ENCODE results near the gene PRKAG3.

PRKAG3 gene

DNA sequence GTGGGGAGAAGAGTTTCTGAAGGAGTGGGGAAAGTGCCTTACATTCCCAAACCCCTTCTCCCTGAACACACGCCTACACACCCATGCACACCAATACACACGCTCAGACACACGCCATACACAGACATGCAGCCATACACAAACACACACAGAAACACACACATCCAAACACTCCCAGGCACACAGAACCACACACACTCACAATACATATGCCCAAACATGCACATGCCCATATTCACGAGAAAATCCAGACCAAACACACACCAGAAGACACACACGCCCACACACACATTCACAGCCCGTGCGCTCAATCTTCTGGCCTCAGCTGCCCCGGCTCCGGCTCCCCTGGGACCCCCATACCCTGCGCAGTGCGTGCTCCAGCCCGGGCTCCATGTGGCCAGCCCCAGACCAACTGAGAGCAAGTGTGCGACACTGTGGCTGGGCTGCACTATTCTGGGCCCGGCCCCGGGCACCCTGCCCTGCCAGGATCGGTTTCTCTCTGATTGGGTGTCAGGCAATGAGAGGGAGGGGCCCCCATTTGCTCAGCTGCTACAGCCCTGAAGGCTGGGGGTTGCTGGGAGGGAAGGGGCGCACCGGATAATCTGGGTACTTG lies at the start of gene PRKAG3:
Gene PRKAG3, minus strand, starts transcription at position 426 of the 613 bp plus-strand sequence.
- no peak for DNase-seq

DNA sequence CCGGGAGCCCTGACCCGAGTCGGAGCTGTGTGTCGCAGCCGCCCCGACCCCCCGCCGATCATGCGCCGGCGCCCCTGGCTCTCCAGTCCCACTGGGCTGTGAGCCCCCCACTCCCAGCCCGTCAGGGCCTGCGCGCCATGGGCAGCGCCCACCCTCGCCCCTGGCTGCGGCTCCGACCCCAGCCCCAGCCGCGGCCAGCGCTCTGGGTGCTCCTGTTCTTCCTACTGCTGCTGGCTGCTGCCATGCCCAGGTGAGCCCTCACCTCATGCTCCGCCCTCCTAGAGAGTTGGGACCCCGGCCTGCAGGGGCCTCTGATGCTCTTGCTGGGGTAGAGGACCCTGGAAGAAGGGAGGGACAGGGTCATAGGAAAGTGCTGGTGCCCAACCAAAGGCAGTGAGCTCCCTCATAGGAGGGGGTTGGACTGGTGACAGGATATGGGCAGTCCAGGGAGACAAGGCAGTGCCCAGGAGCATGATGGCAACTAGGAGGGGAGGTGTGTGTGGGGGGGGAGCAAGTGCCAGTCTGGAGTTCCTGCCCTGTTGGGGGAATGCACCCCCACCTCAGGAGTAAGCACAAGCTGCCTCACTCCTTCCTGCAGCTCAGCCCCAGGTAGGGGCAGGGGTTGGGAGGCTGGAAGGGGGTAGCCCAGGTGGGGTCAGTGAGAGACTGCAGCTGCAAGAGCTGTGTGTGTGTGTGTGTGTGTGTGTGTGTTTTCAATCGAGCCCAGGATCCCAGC lies 49.4 kb upstream of the PRKAG3 start:
- DNase-seq = no peak

DNA sequence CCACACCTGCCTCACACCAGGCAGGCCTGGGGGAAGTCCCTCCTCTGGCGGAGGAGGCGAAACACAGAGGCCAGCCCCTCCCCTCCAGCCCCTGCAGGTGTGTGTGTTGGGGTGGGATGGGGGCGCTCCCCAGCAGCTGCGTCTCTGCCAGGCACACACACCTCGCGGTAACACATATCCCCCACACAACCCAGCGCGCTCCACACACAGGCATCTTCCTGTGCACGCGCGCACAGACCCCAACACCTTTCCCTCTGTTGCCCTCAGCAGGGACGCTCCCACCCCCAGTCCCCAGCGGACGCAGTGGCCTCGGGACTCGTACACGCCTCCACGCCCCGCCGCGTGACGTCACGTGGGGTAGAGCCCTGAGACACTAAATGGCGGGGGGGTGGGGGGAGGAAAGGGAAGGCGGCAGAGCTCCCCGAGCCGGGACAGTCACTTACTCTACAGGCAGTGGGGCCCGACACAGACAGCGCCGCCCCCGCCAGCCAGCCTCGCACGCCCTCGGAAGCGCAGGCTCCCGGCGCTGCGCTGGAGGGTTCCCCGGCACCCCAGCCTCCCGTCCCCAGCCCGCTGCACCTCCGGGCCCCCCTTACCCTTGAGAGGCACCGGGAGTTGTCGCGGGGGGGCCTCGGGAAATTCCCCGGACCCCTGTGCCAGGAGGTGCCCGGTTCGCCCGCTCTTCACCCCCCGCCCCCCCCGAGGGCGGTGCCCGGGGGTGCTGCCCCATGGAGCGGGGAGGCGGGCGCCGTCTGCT lies 48.7 kb upstream of the PRKAG3 start, which contains the start of gene WNT10A:
Gene WNT10A, plus strand, starts transcription at position 751 of the 757 bp plus-strand sequence. CDS start 144 bp downstream, outside the sequence.
- no peak for DNase-seq

DNA sequence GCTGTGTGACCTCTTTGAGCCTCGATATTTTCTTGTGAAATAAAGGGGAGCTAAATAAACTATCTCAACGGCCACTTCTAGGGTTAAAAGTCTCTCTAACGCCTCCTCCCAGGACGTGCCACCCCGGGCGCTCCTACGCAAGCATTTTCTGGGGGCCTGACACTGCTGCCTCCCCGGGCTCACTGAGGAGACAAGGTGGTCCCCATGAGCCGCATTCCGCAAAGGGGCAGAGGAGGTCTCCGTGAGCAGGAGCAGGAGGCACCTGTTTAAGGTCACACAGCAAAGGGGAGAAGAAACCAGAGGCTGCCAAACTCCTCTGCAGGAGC lies 48.1 kb upstream of the PRKAG3 start:
- DNase-seq = no peak

DNA sequence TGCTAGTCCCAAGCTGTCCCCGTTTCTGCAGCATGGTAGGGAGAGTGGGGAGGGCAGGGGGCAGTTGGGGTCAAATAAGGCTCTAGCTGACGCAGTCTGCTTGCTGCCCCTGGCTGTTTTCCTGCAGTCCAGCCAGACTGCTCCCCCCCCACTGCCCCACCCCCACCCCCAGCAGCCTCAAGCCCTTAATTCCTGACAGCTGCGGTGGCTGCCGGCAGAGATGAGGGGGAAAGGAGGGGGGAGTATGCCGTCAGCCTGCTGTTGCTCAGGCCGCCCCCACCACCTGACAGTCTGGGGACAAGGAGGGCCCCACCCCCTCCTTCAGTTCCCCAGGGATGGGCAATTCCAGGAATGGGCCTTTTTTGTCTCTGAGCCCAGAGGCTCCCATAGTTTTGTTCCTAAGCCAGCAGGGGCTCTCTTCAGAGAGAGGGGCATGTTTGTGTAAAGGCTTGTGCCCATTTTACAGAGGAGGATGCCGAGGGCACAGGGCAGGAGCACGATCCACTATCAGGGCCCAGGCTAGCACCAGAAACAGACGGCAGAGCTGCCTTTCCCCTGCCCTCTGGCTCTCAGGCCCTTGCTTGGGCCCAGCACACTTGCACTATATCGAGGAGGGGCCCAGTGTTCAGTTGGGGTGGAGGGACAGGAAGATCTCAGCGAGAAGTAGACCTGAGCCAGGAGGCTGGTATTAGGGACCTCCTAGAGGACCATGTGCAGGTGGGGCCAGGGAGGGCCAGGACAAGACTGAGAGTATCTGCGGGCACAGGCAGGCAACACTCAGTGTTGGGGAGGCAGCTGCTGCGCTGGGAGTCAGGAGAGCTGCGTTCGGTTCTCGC lies 47.5 kb upstream of the PRKAG3 start:
- no peak for DNase-seq

DNA sequence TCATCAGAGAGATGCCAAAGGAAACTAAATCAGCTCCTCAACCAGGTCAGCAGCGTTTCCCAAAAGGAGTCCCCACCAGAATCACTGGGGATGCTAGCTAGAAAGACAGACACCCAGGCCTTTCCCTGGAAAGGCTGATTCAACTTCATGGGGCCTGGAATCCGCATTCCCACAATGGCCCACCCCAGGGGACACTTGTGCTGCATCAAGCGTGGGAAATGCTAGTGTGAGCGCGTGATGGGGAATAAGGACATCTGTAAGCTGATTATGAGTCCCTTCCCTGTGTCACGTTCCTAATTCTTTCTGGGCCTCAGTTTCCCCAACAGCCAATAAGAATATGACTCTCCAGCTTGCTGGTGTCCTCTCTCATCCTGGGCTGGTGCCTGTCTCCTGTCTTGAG lies 46.9 kb upstream of the PRKAG3 start:
- DNase-seq = no peak

DNA sequence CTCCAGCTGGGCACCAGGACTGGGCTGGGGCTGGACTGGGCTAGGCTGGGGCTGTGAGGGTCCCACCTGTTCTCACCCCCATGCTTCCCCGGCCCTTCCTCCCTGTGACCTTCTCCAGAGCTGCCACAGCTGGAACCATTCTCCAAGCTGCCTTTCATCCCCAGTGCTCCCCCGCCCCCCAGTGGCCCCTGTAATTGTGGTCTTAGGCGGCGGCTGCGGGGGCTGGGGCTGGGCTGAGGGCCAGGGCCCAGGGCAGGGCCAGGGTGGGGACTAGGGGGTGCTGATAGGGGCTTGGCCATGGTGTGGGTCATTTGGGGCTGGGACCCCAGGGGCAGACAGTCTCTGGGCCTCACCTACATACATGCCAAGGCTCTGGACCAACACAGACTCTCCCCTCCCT lies 46.3 kb upstream of the PRKAG3 start:
- no peak for DNase-seq

DNA sequence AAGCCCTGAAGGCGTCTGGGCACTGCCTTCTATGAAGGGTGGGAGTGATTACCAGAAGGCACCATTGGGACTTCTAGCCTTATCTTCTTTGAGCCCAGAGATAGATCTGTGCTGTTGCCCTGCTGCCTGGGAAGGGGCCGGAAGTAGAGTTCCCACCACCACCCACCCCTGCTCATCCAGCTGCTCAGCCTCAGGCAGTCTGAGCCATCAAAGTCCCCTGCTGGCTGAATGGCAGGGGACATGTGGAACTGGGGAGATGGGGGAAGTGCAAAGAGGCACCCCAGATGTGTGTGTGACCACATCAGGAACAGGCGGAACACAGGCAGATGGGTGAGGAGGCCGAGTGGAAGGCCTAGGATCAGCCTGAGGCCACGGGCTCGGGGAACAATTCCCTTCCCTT lies 45.7 kb upstream of the PRKAG3 start:
- DNase-seq = no peak

DNA sequence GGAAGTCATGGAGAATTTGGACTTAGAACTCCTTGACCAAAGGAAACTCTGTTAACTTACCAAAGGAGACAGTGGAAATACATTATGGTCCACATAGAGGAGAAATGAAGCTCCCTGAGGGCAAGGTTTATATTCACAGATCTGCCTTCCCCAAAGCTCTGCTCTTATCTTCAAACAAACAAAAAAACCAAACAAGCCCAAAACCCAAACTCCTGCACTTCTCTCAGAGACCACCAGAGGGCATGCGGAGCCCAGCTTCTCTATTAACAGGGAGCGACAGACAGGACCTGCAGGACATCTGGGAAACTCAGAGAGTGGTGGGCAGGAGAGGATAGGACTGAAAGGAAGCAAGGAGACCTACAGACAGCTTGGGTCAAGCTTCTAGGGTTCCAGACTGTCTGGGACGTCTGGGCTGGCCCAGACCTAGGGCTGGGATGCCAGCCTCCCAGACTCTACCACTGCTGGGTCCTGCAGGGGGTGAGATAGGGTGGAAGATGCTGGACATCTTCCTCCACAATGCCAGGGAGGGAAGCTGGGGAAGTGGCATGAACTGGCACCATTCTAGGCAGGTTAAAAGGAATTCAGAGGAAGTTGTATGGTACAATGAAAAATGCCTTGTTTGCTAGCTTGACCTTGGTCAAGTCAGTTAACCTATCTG lies 45.1 kb upstream of the PRKAG3 start:
- peak; percentile 81 for DNase-seq

DNA sequence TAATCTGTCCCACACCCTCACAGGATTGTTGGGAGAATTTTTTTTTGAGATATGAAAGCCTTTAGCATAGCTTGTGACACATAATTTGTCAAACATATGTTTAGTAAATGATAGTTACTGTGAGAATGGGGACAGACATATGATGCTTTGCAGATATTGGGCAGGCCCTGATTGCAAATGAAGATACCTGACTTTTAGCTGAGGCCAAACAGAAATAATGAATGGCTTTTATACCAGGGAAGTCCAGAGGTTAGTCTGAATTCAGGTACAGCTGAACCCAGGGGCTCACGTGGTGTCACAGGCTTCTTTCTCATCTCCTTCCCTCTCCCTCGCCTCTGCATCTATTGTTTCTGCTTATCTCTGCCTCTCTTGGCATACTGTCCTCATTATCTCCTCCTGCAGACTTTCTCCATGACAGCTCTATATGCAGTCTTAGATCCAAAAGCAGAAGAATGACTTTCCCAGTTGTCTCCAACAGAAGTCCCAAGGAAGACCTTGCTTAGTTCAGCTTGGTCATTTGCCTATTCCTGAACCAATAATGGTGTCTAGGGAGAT lies 44.2 kb upstream of the PRKAG3 start:
- DNase-seq = no peak

DNA sequence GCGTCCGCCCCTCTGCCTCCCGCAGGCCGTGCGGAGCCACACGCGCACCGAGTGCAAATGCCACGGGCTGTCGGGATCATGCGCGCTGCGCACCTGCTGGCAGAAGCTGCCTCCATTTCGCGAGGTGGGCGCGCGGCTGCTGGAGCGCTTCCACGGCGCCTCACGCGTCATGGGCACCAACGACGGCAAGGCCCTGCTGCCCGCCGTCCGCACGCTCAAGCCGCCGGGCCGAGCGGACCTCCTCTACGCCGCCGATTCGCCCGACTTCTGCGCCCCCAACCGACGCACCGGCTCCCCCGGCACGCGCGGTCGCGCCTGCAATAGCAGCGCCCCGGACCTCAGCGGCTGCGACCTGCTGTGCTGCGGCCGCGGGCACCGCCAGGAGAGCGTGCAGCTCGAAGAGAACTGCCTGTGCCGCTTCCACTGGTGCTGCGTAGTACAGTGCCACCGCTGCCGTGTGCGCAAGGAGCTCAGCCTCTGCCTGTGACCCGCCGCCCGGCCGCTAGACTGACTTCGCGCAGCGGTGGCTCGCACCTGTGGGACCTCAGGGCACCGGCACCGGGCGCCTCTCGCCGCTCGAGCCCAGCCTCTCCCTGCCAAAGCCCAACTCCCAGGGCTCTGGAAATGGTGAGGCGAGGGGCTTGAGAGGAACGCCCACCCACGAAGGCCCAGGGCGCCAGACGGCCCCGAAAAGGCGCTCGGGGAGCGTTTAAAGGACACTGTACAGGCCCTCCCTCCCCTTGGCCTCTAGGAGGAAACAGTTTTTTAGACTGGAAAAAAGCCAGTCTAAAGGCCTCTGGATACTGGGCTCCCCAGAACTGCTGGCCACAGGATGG lies 42.0 kb upstream of the PRKAG3 start:
- no peak for DNase-seq

DNA sequence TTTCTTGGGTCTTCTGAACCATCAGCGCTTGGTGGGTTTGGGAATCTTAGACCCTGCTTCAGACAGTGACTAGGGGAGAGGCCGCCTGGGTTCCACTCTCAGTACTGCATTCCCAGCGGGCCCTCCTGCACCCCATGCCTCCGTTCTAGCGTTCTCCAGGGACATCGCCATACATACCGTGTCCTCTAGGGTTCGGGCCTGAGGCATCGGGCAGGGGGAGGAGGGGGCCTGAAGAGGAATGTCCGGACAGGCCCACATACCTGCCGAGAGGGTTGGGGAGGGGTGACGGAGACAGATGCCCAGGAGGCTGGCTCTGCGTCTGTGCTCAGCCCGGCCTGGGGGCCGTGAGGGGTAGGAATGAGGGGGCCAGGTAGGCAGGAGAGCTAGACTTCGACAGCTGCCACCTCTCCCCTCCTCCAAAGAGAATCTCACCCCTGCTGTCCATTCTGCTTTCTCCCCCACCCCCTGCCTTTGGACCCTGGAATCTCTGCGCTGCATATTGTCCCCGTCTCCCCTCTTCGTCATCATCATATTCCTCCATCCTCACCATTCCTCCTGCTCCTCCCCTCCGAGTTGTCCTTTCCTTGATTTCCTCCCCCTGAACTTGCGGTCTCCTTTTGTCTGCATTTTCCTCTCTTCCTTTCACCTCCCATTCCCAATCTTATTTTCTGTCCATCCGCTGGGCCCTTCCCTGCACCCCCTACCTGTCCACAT lies 41.2 kb upstream of the PRKAG3 start:
- no peak for DNase-seq

DNA sequence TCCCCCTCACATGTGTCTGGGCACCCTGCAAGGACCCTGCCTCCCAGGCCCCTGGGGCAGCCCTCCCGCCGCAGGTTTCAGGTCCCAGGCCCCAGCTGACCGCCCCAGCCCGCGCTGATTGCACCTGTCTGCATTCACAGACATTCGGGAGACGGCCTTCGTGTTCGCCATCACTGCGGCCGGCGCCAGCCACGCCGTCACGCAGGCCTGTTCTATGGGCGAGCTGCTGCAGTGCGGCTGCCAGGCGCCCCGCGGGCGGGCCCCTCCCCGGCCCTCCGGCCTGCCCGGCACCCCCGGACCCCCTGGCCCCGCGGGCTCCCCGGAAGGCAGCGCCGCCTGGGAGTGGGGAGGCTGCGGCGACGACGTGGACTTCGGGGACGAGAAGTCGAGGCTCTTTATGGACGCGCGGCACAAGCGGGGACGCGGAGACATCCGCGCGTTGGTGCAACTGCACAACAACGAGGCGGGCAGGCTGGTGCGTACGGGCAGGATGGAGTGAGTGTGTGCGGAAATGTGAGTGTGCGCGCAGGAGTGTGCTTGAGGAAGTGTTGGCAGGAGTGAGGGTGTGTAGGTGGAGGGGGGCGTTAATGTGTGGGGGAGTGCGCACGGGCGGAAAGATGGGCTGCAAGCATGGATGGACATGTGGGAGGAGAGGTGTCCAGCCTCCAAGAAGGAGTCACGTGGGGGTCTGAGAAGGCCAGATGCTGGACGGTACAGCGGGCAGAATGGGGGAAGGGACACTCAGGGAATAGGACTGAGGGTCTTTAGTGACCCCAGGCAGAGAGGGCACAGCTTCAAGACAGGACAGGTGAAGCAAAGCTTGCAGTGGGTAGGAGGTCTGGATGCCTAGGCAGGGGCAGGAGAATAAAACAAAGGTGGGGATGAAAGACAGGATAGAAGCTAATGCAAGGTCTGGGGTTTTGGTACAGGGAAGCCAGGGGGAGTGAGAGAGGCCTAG lies 40.0 kb upstream of the PRKAG3 start:
- no peak for DNase-seq

DNA sequence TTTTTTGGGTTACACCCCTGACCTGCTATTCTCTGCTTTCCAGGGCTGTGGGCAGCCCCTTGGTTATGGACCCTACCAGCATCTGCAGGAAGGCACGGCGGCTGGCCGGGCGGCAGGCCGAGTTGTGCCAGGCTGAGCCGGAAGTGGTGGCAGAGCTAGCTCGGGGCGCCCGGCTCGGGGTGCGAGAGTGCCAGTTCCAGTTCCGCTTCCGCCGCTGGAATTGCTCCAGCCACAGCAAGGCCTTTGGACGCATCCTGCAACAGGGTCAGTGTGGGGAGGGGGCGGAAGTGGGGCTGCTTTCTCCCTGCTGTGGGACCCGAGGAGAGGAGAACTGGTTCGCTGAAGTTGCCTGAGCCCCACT lies 39.4 kb upstream of the PRKAG3 start:
- no peak for DNase-seq

DNA sequence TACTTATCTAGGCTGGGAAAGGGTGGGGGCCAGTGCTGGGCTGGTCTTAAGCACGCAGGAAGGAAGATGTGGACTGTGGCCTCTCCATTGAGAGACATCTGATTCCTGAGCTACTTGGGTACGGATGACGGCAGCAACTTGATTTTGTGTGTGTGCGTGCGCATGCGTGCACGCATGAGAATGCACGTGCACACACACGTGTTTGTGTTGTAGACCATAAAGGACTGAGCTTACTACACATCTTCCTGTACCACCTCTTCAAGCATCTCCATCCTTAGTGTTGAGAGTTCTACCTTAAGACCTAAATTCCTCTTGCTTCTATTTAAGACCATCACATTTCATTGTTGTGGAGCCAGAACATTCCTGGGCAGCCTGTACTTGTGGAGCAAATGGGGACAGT lies 37.5 kb upstream of the PRKAG3 start:
- no peak for DNase-seq

DNA sequence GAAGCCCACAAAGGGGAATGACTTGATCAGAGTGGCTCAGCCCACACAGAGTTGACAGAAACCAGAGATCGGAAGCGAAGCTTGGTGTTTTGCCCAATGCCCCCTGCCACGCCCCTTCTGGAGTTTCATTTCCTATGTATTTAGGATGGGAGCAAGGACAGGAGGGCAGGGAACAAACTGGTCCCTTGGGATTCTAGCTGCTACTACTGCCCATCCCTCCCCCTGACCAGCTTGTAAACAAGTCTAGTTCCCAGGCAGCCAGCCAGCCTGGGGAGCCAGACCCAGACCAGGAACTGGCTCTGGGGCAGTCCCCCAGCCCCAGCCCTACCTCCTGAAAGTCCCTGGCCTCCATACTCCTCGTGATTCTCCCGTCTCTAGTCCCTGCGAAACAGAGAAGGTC lies 36.3 kb upstream of the PRKAG3 start:
- DNase-seq = no peak

DNA sequence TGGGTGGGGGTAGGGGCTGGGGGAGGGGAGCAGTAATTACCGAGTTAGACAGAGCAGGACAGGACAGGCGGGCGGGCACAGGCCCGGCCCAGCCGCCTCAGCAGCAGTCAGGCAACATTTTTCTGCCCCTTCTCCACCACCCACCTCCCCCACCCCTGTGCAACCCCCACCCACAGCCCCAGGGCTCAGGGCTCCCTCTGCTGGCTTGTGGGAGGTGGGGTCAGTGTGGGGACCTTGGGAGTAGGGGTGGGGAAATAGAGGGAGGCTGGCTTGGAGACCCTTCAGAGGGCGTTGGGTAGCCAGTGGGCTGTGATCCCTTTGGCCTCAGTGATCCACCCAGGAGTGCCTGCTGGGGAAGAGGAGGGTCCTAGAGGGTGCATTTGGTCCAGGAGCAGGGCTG lies 34.4 kb upstream of the PRKAG3 start:
- DNase-seq = peak; percentile 9

DNA sequence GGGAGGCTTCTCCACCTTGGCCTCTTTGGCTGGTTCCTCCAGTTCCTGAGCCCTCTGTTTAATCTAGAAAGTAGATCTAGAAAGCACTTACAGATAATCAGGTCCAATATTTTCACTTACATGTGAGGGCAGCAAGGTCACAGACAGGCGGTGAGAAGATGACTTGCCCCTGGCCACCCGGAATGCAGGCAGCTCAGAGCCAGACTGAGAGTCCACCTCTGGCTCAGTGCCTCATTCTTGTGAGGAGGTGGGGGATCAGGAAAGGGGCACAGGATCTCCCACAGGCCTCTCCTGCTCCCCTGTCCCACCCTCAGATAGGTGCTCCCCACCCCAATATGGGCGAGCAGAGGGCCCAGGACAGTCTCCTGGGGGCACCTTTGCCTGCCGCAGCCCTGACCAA lies 33.8 kb upstream of the PRKAG3 start:
- DNase-seq = peak; percentile 9

DNA sequence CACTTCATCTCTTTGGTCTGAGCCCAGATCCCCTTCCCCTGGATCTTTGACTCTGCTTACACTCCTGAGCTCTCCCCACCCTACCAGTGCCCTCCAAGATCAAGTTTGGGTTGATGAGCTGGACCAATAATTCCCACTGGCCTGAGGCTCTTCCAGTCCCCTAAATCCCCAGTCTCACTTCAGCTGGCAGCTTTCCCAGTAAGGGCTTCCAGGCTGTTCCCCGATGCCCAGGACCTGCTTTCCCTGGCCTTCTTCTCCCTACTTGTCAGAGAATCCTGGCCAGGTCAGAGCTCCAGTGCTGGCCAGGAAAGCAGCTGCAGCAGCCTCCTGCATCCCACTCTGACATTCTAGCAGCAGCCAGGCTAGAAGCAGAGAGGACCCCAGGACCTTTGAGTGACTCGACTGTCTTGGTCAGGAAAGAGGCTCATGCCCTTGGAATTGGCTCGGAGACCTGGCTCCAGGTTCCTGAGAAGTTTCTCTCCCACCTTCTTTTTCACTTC lies 31.5 kb upstream of the PRKAG3 start:
- no peak for DNase-seq
